CD14-positive monocyte (primary cell): Measurements from ENCODE around the gene RASSF4. TPM values are rescaled to one million over a fixed set of nuclear protein-coding genes. Genes with fewer than 3 reads are reported as not detected.

Source experiments
- DNase-seq, 3 donors: peaks; one replicate each; pipeline ENCODE4 v3.0.0-alpha.2; 2011 to 2022
- H2AFZ ChIP-seq: 2 replicates; pipeline ENCODE4 v1.6.0; 2012; ENCODE audit warnings: mild to moderate bottlenecking, low read depth, low read length, inconsistent platforms; ENCODE audit not compliant: insufficient read depth, poor library complexity, severe bottlenecking
- H3K27ac ChIP-seq, 2 donors: 1 replicate in 1 of 2; 2 replicates in 1 of 2; pipeline ENCODE4 v1.5.1; 2012 to 2013; ENCODE audit warnings: low read length in 2 of 2, control low read depth in 1 of 2, inconsistent platforms in 1 of 2, low read depth in 1 of 2, mild to moderate bottlenecking in 1 of 2
- H3K27me3 ChIP-seq, 2 donors: one replicate each; pipeline versions ENCODE4 v1.6.0 to v1.6.1; 2011 to 2013; ENCODE audit warnings: low read length in 2 of 2; ENCODE audit not compliant: control insufficient read depth in 2 of 2, insufficient read depth in 2 of 2
- H3K36me3 ChIP-seq, 2 donors: replicated peaks in 1 of 2; 1 replicate in 1 of 2; 2 replicates in 1 of 2; pipeline versions ENCODE4 v1.5.1 to v1.6.1; 2012 to 2013; ENCODE audit warnings: low read length in 2 of 2, control low read depth in 1 of 2, inconsistent platforms in 1 of 2, mild to moderate bottlenecking in 1 of 2; ENCODE audit not compliant: insufficient read depth in 2 of 2, control insufficient read depth in 1 of 2
- H3K4me1 ChIP-seq, 2 donors: 1 replicate in 1 of 2; 2 replicates in 1 of 2; pipeline versions ENCODE4 v1.5.1 to v1.6.1; 2012 to 2013; ENCODE audit warnings: low read length in 2 of 2, control low read depth in 1 of 2, inconsistent platforms in 1 of 2, mild to moderate bottlenecking in 1 of 2, moderate library complexity in 1 of 2; ENCODE audit not compliant: insufficient read depth in 2 of 2, control insufficient read depth in 1 of 2
- H3K4me2 ChIP-seq: replicated peaks from 2 replicates; pipeline ENCODE3; 2012; ENCODE audit warnings: low read length, moderate library complexity, mild to moderate bottlenecking; ENCODE audit not compliant: poor library complexity, severe bottlenecking; ENCODE audit errors: extremely low read depth
- H3K4me3 ChIP-seq, 3 experiments: fragments of 200-600 bp in 1 of 3; sonication (generic) in 1 of 3; replicated peaks in 1 of 3; 1 replicate in 2 of 3; 2 replicates in 1 of 3; pipeline ENCODE4 v1.5.1; 2011 to 2013; ENCODE audit warnings: low read length in 3 of 3, mild to moderate bottlenecking in 3 of 3, control low read depth in 2 of 3, low read depth in 2 of 3, inconsistent platforms in 1 of 3, moderate library complexity in 1 of 3
- H3K79me2 ChIP-seq: 2 replicates; pipeline ENCODE4 v1.6.0; 2012; ENCODE audit warnings: mild to moderate bottlenecking, control low read depth, inconsistent platforms, low read length, moderate library complexity; ENCODE audit not compliant: insufficient read depth
- H3K9ac ChIP-seq: 2 replicates; pipeline ENCODE4 v1.6.0; 2017; ENCODE audit warnings: low read length, mild to moderate bottlenecking; ENCODE audit not compliant: insufficient read depth, poor library complexity, severe bottlenecking
- H3K9me3 ChIP-seq, 2 donors: replicated peaks in 1 of 2; 1 replicate in 1 of 2; 2 replicates in 1 of 2; pipeline versions ENCODE4 v1.5.1 to v1.6.1; 2012 to 2013; ENCODE audit warnings: low read length in 2 of 2, control low read depth in 1 of 2; ENCODE audit not compliant: control insufficient read depth in 1 of 2, insufficient read depth in 1 of 2
- H4K20me1 ChIP-seq: 2 replicates; pipeline ENCODE4 v1.6.0; 2012; ENCODE audit warnings: mild to moderate bottlenecking, low read length, control low read depth, moderate library complexity; ENCODE audit not compliant: insufficient read depth
- H3K27ac Mint-ChIP-seq, 7 donors: one replicate each; pipeline ENCODE4 v1.8.0; 2020; ENCODE audit warnings: mild to moderate bottlenecking in 7 of 7, mixed read lengths in 7 of 7, moderate library complexity in 6 of 7, inconsistent platforms in 2 of 7
- H3K27me3 Mint-ChIP-seq, 3 donors: one replicate each; pipeline ENCODE4 v1.8.0; 2021 to 2022; ENCODE audit warnings: low read depth in 3 of 3, mild to moderate bottlenecking in 3 of 3, mixed read lengths in 3 of 3, moderate library complexity in 3 of 3, inconsistent platforms in 1 of 3
- H3K36me3 Mint-ChIP-seq, 2 donors: one replicate each; pipeline ENCODE4 v1.8.0; 2020; ENCODE audit warnings: mixed read lengths in 2 of 2, inconsistent platforms in 1 of 2, mild to moderate bottlenecking in 1 of 2
- H3K4me1 Mint-ChIP-seq: one replicate; pipeline ENCODE4 v1.8.0; 2020; ENCODE audit warnings: mild to moderate bottlenecking, mixed read lengths
- H3K4me3 Mint-ChIP-seq, 2 donors: one replicate each; pipeline ENCODE4 v1.8.0; 2020; ENCODE audit warnings: mild to moderate bottlenecking in 2 of 2, mixed read lengths in 2 of 2, moderate library complexity in 1 of 2
- H3K9me3 Mint-ChIP-seq, 7 donors: one replicate each; pipeline ENCODE4 v1.8.0; 2020 to 2022; ENCODE audit warnings: mixed read lengths in 7 of 7, mild to moderate bottlenecking in 6 of 7, moderate library complexity in 6 of 7, inconsistent platforms in 2 of 7
- WGBS: methylation state at CpG from one replicate; pipeline ENCODE4 v1.1.5; 2013; ENCODE audit warnings: missing lambda C conversion rate; ENCODE audit not compliant: insufficient coverage; 5-methylcytosine and 5-hydroxymethylcytosine counted together
- intact Hi-C, 2 donors: fragments of 100-400 bp; cut with micrococcal nuclease; formaldehyde crosslinking; loops; one replicate each; pipeline versions ENCODE4 v1.15.0 to v1.15.1; 2023
- polyA plus RNA-seq, 3 donors: library from polyadenylated mRNA; depleted of rRNA in 1 of 3; unstranded in 2 of 3; stranded (reverse) in 1 of 3; fragments of 300-500 nt in 2 of 3; fragments of >200 nt in 1 of 3; fragmentation: Illumina TruSeq in 2 of 3; gene quantifications; 1 replicate in 2 of 3; 2 replicates in 1 of 3; pipeline ENCODE4 v1.2.3, GENCODE V29; 2012 to 2021
- TF ChIP-seq, protein P1 (sequence below): fragments of 200-600 bp; IDR thresholded peaks from one replicate; pipeline ENCODE4 v1.8.0; 2022; ENCODE audit warnings: antibody characterized with exemption, mild to moderate bottlenecking

The RASSF4 gene
- polyA plus RNA-seq, 3 donors, result 117 to 290 (median 120) TPM

DNA sequence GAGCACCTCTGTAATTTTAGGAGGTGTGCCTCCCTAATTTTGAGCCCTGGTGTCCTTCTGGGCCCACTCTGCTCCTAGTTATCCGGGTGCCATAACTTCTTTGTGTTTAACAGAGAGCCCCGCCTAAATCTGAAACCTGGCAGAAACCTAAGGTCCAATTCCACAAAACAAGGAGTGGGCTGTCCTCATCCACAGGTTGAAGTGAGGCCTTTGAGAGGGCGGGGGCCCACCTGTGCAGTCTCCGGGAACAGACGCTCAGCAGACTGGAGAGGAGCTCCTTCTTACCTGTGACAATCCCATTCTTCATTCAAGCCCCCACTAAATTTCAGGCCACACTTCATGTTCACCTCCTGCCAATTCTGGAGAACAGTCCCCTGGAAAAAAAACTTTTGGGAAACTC, 37.6 kb upstream of the RASSF4 start:
- H3K9ac ChIP-seq, result no peak overlapping the region
- H4K20me1 ChIP-seq, result no peaks in the 10 kb centered on the region
- no peaks in the 10 kb centered on the region for H3K9me3 ChIP-seq
- no peak overlapping the region for H3K4me2 ChIP-seq
- peaks cover 0 to 3% of the 10 kb centered on the region in 2 donors for H3K36me3 Mint-ChIP-seq
- H3K4me1 Mint-ChIP-seq, result peaks cover 2% of the 10 kb centered on the region
- no peak overlapping the region for H3K27ac ChIP-seq
- H2AFZ ChIP-seq, result no peak overlapping the region
- peaks cover 4 to 5% of the 10 kb centered on the region in 2 donors for H3K4me1 ChIP-seq
- no peak for DNase-seq
- peak overlapping the region in 1 of 7 donors; percentile 33 for H3K27ac Mint-ChIP-seq
- H3K4me3 ChIP-seq, result no peak overlapping the region
- intact Hi-C loops, result no loop called here
- peaks cover 0 to 2% (median 0%) of the 10 kb centered on the region in 3 donors for H3K27me3 Mint-ChIP-seq
- no peaks in the 10 kb centered on the region for H3K36me3 ChIP-seq
- H3K4me3 Mint-ChIP-seq, result no peak overlapping the region
- 100% methylated on average over 5 of the region's 5 CpGs for WGBS
- H3K9me3 Mint-ChIP-seq, result peaks cover 0 to 9% (median 8%) of the 10 kb centered on the region in 7 donors
- TF ChIP-seq, protein P1, sequence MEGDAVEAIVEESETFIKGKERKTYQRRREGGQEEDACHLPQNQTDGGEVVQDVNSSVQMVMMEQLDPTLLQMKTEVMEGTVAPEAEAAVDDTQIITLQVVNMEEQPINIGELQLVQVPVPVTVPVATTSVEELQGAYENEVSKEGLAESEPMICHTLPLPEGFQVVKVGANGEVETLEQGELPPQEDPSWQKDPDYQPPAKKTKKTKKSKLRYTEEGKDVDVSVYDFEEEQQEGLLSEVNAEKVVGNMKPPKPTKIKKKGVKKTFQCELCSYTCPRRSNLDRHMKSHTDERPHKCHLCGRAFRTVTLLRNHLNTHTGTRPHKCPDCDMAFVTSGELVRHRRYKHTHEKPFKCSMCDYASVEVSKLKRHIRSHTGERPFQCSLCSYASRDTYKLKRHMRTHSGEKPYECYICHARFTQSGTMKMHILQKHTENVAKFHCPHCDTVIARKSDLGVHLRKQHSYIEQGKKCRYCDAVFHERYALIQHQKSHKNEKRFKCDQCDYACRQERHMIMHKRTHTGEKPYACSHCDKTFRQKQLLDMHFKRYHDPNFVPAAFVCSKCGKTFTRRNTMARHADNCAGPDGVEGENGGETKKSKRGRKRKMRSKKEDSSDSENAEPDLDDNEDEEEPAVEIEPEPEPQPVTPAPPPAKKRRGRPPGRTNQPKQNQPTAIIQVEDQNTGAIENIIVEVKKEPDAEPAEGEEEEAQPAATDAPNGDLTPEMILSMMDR, result no peak
- H3K79me2 ChIP-seq, result no peaks in the 10 kb centered on the region
- H3K27me3 ChIP-seq, result no peaks in the 10 kb centered on the region

DNA sequence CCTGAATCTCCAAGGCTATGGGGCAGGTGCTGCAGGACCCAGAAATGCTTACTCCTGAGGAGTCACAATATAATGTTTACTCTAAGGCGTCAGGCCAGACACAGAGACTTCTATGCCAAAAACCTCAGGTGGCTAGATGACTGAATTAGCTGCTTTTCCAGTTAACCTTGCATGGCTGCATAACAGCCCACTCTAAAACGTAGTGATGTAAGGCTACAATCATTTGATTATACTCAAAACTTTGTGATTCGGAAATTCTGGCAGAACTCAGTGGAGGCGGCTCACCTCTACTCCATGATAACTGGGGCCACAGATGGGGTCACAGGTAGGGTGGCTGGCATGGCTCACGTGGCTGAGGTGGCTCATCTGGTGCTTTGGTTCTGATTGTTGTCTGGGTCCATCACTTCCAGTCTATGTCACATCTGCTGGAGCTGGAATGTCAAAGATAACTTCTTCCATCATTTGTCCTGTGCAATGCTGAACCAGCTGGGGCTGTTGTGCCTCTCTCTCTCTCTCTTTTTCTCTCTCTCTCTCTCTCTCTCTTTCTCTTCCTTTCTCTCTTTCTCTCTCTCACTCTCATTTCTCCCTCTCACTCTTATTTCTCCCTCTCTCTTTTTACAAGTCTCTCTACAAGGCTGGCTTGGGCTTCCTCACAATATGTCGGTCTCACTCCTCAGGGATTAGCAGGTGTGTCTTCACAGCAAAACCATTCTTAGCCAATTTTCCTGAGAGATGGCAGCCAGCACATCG, 36.6 kb upstream of the RASSF4 start:
- no peak for DNase-seq
- intact Hi-C loops, result no loop called here
- 87% methylated on average over 5 of the region's 7 CpGs for WGBS
- Histone ChIP-seq H3K4me1 (peaks cover 10 to 14% of the 10 kb centered on the region in 2 donors), H3K27me3 (no peaks in the 10 kb centered on the region), H3K9ac (no peak overlapping the region), H2AFZ (no peak overlapping the region), H3K4me3 (no peak overlapping the region), H4K20me1 (no peaks in the 10 kb centered on the region), H3K27ac (no peak overlapping the region), H3K9me3 (no peaks in the 10 kb centered on the region), H3K79me2 (no peaks in the 10 kb centered on the region), H3K4me2 (no peak overlapping the region), H3K36me3 (no peaks in the 10 kb centered on the region)
- no peak overlapping the region for H3K4me3 Mint-ChIP-seq
- H3K27me3 Mint-ChIP-seq, result no peaks in the 10 kb centered on the region
- no peaks in the 10 kb centered on the region for H3K4me1 Mint-ChIP-seq
- H3K27ac Mint-ChIP-seq, result peak overlapping the region in 1 of 7 donors; percentile 9
- peaks cover 0 to 2% of the 10 kb centered on the region in 2 donors for H3K36me3 Mint-ChIP-seq
- TF ChIP-seq, protein P1, result no peak
- peaks cover 0 to 4% (median 3%) of the 10 kb centered on the region in 7 donors for H3K9me3 Mint-ChIP-seq
